ENCODE data around the gene CLCN7.

GRCh38 chr16:1456951-1457350 lies 17.9 kb downstream of the CLCN7 start:
- TF ChIP-seq CTCF (IDR thresholded peaks at IDR 0.05) = no peak
- no peak for TF ChIP-seq POLR2A (IDR thresholded peaks at IDR 0.05)

Measured in thyroid gland (tissue), 4 donors.